Measurements from ENCODE around the gene KDM6A.

KDM6A gene

DNA sequence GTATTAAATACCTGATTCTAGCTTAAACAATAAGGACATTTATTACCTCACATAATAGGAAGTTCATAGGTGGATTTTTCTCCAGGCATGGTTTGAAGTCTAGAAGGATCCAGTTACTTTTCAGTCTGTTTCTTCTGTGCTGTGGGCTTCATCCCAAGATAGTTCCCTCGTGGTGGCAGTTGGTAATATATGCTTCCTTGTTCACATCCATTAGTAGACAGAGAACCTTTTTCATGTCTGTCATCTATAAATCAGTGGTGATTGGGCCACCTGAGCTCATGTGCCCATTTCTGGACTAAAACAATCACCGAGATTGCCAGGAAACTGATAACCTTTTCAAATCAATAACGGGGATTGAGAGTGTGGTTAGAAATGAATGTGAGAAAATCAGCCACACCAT is 97.7 kb downstream of the KDM6A start:
- no peaks in the 10 kb centered on the region for H4K20me1 ChIP-seq (ENCODE audit: insufficient read depth, low read length)
- H3K4me2 ChIP-seq (ENCODE audit: low read length): no peak overlapping the region
- H3K79me2 ChIP-seq (ENCODE audit: insufficient read depth, low read length): peaks cover 12% of the 10 kb centered on the region; the same call in 1 of the 2 replicates
- H3K36me3 ChIP-seq (ENCODE audit: insufficient read depth, low read length): peaks cover 15% of the 10 kb centered on the region
- no peak overlapping the region for H3K27ac ChIP-seq (ENCODE audit: low read depth, low read length, poor library complexity, severe bottlenecking)
- H3K4me1 ChIP-seq (ENCODE audit: insufficient read depth, low read length, severe bottlenecking): no peaks in the 10 kb centered on the region
- H3K4me3 ChIP-seq (ENCODE audit: low read depth, low read length, poor library complexity, severe bottlenecking): no peak overlapping the region
- TF ChIP-seq, protein P1, sequence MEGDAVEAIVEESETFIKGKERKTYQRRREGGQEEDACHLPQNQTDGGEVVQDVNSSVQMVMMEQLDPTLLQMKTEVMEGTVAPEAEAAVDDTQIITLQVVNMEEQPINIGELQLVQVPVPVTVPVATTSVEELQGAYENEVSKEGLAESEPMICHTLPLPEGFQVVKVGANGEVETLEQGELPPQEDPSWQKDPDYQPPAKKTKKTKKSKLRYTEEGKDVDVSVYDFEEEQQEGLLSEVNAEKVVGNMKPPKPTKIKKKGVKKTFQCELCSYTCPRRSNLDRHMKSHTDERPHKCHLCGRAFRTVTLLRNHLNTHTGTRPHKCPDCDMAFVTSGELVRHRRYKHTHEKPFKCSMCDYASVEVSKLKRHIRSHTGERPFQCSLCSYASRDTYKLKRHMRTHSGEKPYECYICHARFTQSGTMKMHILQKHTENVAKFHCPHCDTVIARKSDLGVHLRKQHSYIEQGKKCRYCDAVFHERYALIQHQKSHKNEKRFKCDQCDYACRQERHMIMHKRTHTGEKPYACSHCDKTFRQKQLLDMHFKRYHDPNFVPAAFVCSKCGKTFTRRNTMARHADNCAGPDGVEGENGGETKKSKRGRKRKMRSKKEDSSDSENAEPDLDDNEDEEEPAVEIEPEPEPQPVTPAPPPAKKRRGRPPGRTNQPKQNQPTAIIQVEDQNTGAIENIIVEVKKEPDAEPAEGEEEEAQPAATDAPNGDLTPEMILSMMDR (IDR thresholded peaks at IDR 0.05; ENCODE audit: low read length): no peak
- no peak for TF ChIP-seq EZH2 (IDR thresholded peaks at IDR 0.05; ENCODE audit: borderline replicate concordance, low read length)
- no peaks in the 10 kb centered on the region for H3F3A ChIP-seq (ENCODE audit: insufficient read depth, low read length)
- H3K9me2 ChIP-seq (ENCODE audit: low read depth, low read length): no peaks in the 10 kb centered on the region
- no peaks in the 10 kb centered on the region for H3K9me3 ChIP-seq (ENCODE audit: low read length)
- H2AFZ ChIP-seq (ENCODE audit: low read length): no peak overlapping the region
- H3K27me3 ChIP-seq (ENCODE audit: insufficient read depth, low read length): no peaks in the 10 kb centered on the region
- no peak overlapping the region for H3K9ac ChIP-seq (ENCODE audit: low read length)

DNA sequence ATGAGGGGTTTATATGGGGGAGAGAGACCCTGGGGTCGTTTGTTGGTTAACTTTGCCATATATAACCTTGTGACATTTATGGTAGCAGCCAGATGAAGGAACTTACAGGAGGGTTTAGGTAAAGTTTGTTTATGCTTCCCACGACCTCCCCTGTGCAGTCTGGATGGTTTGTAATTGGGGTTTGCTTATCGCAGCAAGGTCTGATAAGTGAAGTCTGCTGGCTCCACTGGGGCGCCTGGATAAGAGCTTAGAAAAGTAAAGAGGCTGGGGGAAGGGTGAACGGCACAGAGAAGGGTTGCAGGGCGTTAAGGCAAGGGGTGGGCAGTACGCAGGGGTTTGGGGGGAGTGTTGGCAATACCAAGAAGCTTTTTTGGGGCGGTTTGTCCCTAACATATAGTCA is 98.7 kb downstream of the KDM6A start:
- Histone ChIP-seq H3K9me2 (ENCODE audit: low read depth, low read length) (no peaks in the 10 kb centered on the region), H3K27ac (ENCODE audit: low read depth, low read length, poor library complexity, severe bottlenecking) (no peak overlapping the region), H3K27me3 (ENCODE audit: insufficient read depth, low read length) (no peaks in the 10 kb centered on the region), H3K9ac (ENCODE audit: low read length) (no peak overlapping the region), H3K4me1 (ENCODE audit: insufficient read depth, low read length, severe bottlenecking) (no peaks in the 10 kb centered on the region), H3K79me2 (ENCODE audit: insufficient read depth, low read length) (peaks cover 12% of the 10 kb centered on the region; the same call in 1 of the 2 replicates), H3F3A (ENCODE audit: insufficient read depth, low read length) (no peaks in the 10 kb centered on the region), H3K4me3 (ENCODE audit: low read depth, low read length, poor library complexity, severe bottlenecking) (no peak overlapping the region), H3K9me3 (ENCODE audit: low read length) (no peaks in the 10 kb centered on the region), H3K4me2 (ENCODE audit: low read length) (no peak overlapping the region), H2AFZ (ENCODE audit: low read length) (no peak overlapping the region), H4K20me1 (ENCODE audit: insufficient read depth, low read length) (no peaks in the 10 kb centered on the region), H3K36me3 (ENCODE audit: insufficient read depth, low read length) (peaks cover 23% of the 10 kb centered on the region)
- TF ChIP-seq, protein P1 (IDR thresholded peaks at IDR 0.05; ENCODE audit: low read length): no peak
- no peak for TF ChIP-seq EZH2 (IDR thresholded peaks at IDR 0.05; ENCODE audit: borderline replicate concordance, low read length)

DNA sequence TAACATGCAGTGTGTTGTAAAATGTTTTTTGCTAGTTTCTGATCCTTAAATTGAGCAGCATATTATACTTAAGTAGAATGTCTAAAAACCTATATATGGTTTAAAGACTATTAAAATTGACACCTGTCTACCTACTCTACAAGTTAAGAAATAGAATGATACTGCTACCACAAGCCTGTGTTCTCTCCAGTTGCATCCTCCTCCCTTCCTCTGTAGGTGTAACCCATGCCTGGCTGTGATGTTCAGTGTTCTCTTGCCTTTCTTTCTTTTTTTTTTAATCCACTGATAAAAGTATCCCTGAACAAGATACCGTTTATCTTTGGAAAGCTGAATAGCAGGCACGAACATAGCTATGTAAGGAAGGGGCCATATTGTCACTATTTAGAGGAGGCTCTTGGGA is 99.1 kb downstream of the KDM6A start:
- Histone ChIP-seq H3K9me3 (ENCODE audit: low read length) (no peaks in the 10 kb centered on the region), H3K9me2 (ENCODE audit: low read depth, low read length) (no peaks in the 10 kb centered on the region), H4K20me1 (ENCODE audit: insufficient read depth, low read length) (no peaks in the 10 kb centered on the region), H3F3A (ENCODE audit: insufficient read depth, low read length) (no peaks in the 10 kb centered on the region), H3K9ac (ENCODE audit: low read length) (no peak overlapping the region), H3K4me3 (ENCODE audit: low read depth, low read length, poor library complexity, severe bottlenecking) (no peak overlapping the region), H3K4me2 (ENCODE audit: low read length) (no peak overlapping the region), H3K36me3 (ENCODE audit: insufficient read depth, low read length) (peaks cover 25% of the 10 kb centered on the region), H3K79me2 (ENCODE audit: insufficient read depth, low read length) (peaks cover 11% of the 10 kb centered on the region; the same call in 1 of the 2 replicates), H3K4me1 (ENCODE audit: insufficient read depth, low read length, severe bottlenecking) (no peaks in the 10 kb centered on the region), H3K27ac (ENCODE audit: low read depth, low read length, poor library complexity, severe bottlenecking) (no peak overlapping the region), H2AFZ (ENCODE audit: low read length) (no peak overlapping the region), H3K27me3 (ENCODE audit: insufficient read depth, low read length) (no peaks in the 10 kb centered on the region)
- no peak for TF ChIP-seq EZH2 (IDR thresholded peaks at IDR 0.05; ENCODE audit: borderline replicate concordance, low read length)
- TF ChIP-seq, protein P1 (IDR thresholded peaks at IDR 0.05; ENCODE audit: low read length): no peak
